ENCODE data around the gene CADM2. TPM values are rescaled to one million over a fixed set of nuclear protein-coding genes. Genes with fewer than 3 reads are reported as not detected.

Gene CADM2
- total RNA-seq, 1 experiment from 2014 or later = 10.9 TPM

DNA sequence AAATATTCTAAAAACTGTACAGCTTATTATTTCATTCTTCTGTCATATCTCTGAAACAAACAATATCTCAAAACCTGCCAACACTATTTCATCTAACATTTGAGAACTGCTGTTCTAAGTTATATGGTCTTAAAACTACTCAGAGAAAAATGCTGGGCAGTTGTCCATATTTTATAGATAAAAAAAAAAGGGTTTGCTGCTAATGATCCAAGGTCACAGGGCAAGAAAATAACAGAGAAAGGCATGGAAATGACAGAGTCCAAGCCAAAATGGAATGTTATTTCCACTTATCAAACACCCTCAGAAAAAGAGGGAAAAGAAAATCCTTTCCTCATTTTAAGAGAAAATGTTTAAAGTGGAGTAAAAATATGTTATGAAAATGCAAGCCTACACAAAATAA, 313.1 kb downstream of the CADM2 start:
- Histone ChIP-seq H3K23me2 (ENCODE audit: insufficient read length, low read depth, low read length, poor library complexity, severe bottlenecking) (no peaks in the 10 kb centered on the region), H4K8ac (replicated peaks; ENCODE audit: insufficient read length, low read depth, low read length) (no peak overlapping the region), H2BK15ac (ENCODE audit: low read depth, low read length) (no peak overlapping the region), H3K79me1 (ENCODE audit: insufficient read depth, low read depth, low read length, poor library complexity, severe bottlenecking) (no peaks in the 10 kb centered on the region), H2AK5ac (ENCODE audit: insufficient read length, low read length) (no peak overlapping the region), H3K4ac (ENCODE audit: low read depth, low read length) (no peak overlapping the region), H3K9ac (ENCODE audit: extremely low read depth, insufficient read length, low read length) (no peak overlapping the region), H3K27ac (ENCODE audit: insufficient read length, low read depth, low read length) (no peak overlapping the region), H3K14ac (ENCODE audit: insufficient read depth, low read length) (no peak overlapping the region), H3K27me3 (ENCODE audit: insufficient read depth, low read length) (no peaks in the 10 kb centered on the region), H3T11ph (ENCODE audit: low read length) (no peak overlapping the region), H4K20me1 (ENCODE audit: control insufficient read depth, insufficient read depth, insufficient read length) (no peaks in the 10 kb centered on the region), H2BK20ac (ENCODE audit: low read depth, low read length, poor library complexity, severe bottlenecking) (no peak overlapping the region), H3K56ac (ENCODE audit: insufficient read length, low read depth, low read length) (no peak overlapping the region), H3K18ac (ENCODE audit: insufficient read length, low read depth, low read length) (no peak overlapping the region), H3K9me3 (ENCODE audit: control insufficient read depth, low read depth, low read length) (no peaks in the 10 kb centered on the region), H2AFZ (ENCODE audit: low read length) (no peak overlapping the region), H3K4me2 (ENCODE audit: insufficient read depth, insufficient read length, low read length) (no peak overlapping the region), H2BK12ac (ENCODE audit: insufficient read length, low read depth, low read length) (no peak overlapping the region), H2BK120ac (ENCODE audit: low read depth, low read length, poor library complexity, severe bottlenecking) (no peak overlapping the region), H2BK5ac (ENCODE audit: insufficient read length, low read length) (no peak overlapping the region), H3K23ac (ENCODE audit: insufficient read length, low read depth, low read length) (no peak overlapping the region), H3K79me2 (ENCODE audit: insufficient read depth, low read length) (no peaks in the 10 kb centered on the region), H4K91ac (ENCODE audit: insufficient read length, low read depth, low read length) (no peak overlapping the region), H3K4me1 (ENCODE audit: insufficient read depth, low read length) (no peaks in the 10 kb centered on the region), H4K5ac (ENCODE audit: insufficient read length, low read depth, low read length) (no peak overlapping the region)
- H3K36me3 Mint-ChIP-seq (ENCODE audit: insufficient read depth in 1 of 3, low read depth in 3 of 3) = no peaks in the 10 kb centered on the region
- no peak overlapping the region for H3K4me3 Mint-ChIP-seq
- H3K4me1 Mint-ChIP-seq = no peaks in the 10 kb centered on the region
- no peaks in the 10 kb centered on the region for H3K27me3 Mint-ChIP-seq (ENCODE audit: low read depth)
- no peak overlapping the region for H3K27ac Mint-ChIP-seq
- DNase-seq = no peak
- no peaks in the 10 kb centered on the region for H3K9me3 Mint-ChIP-seq
- no peak for TF ChIP-seq CTCF (conservative IDR thresholded peaks at IDR 0.05)

All from H9 (cell line).